Hair follicle dermal papilla cell (primary cell): ENCODE data around the gene FOXD4L5. TPM values are rescaled to one million over a fixed set of nuclear protein-coding genes. Genes with fewer than 3 reads are reported as not detected.

Source experiments
- small RNA-seq: library from RNA; depleted of rRNA; stranded (forward); fragments of <200 nt; gene quantifications from one replicate; pipeline ENCODE3, GENCODE V24; 2012
- total RNA-seq: library from RNA; depleted of rRNA; stranded (reverse); fragments of >200 nt; gene quantifications from 2 replicates; pipeline ENCODE4 v1.2.3, GENCODE V29; 2012

FOXD4L5 gene
- total RNA-seq: 0.16 TPM in 1 of 2 replicates, not detected in the other

GRCh38 chr9:65285109-65285508 lies at the start of gene FOXD4L5:
Gene FOXD4L5, minus strand, starts transcription at chr9:65285209. Its CDS starts 832 bp downstream, at chr9:65284377.

Small RNAs within 50 kb of the gene (small RNA-seq; reads per million reads assigned to genes)
- gene IGKV1OR9-1: not detected
